GM12892 (cell line): ENCODE results near the gene IMPACT.

ENCODE experiments used
- DNase-seq: peaks from one replicate; pipeline ENCODE4 v3.0.0; 2011; ENCODE audit not compliant: insufficient read length
- FAIRE-seq: peaks from 2 replicates; lab custom pipeline; 2011; peaks lifted over from hg19 to GRCh38; lab: Jason Lieb, UNC
- POLR2A ChIP-seq: IDR thresholded peaks from 2 replicates; pipeline ENCODE4 v1.6.1; 2011; ENCODE audit warnings: low read depth, low read length, control low read depth
- POLR2AphosphoS5 ChIP-seq: IDR thresholded peaks from 2 replicates; pipeline ENCODE4 v1.6.1; 2011; ENCODE audit warnings: low read depth, low read length, control low read depth
- TAF1 ChIP-seq: IDR thresholded peaks from 2 replicates; pipeline ENCODE4 v1.6.1; 2011; ENCODE audit warnings: low read depth, mild to moderate bottlenecking, control low read depth, low read length, borderline replicate concordance

IMPACT gene

DNA sequence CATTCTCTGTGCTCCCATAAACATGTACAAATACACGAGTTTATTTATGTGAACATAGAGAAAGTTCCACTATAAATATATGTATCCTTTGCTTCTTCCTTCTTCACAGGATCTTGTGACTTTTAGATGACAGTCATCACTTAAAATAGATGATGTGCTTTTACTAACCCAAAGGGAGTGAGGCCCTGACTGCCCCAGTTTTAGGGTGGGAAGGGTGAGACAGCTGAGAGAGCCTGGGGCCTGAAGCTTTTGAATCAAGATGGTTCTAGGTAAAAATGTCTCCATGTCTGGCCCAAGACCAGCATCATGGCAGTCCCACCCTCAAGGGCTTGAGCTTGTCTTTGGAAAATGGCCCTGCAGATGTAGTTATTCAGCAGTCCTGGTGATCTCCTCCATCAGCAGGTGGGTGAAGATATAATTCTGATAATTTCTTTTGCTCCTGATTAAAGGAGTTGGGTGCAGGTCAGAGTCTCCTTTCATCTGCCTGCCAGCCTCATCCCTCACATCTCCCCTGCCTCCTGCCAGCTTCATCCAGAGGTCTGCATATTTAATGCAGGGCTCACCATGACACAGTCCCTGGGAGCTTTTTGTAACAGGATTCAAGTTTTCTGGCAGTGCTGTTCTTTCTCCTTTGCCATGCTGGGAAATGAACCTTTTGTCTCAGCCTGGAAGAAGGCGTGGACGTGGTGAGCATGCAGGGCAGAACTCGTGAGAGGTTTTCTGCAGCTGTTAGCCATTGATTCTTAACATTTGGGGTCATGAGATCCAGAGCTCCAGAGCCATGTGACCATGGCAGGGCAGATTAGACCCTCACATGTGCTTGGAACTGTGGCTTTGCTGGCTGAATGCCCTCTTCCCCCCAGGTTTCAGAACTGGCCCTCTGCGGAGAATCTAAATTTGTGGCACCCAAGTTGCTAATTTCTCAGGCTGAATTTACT is 36.6 kb downstream of the IMPACT start:
- FAIRE-seq (no peak), DNase-seq (no peak)
- TF ChIP-seq POLR2A, result no peak
- no peak for TF ChIP-seq POLR2AphosphoS5
- no peak for TF ChIP-seq TAF1

DNA sequence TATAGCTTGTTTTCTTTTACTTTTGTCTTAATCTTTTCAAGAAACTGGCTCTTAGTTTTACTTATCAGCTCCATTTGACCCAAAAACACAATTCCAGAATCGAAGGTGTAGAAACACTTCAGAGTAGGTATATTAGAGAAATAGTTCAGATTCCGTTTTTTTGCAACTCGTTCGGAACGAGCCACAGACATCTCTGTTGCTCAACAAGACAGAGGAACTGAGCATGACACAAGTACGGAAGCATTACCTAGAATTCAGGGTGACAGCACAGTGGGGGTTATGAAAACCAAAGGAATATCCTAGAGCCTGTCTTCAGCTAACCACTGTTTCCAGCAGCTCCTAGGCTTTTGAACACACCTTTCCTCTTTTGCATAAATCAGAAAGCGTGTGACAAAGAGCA is 39.0 kb downstream of the IMPACT start:
- FAIRE-seq, result no peak
- TF ChIP-seq TAF1 (no peak), POLR2AphosphoS5 (no peak), POLR2A (no peak)
- no peak for DNase-seq

DNA sequence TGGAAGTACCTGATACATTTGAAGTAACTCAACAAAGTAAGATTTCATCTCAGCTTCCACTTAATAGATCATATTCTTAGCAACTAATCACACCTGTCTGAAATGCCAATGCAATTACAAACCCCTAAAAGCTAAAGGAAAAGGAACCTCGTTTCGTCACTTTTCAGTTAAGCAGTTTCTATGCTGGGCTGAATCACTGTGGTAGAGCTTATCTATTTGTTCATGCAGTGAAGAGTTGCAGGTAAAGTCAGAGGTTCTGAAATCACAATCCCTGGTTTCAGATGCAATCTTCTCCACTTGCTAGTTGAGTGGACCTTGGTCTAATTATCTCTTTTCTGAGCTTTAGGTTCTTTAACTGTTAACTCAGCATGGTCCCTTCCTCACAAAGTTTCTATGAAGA is 40.3 kb downstream of the IMPACT start:
- FAIRE-seq, result no peak
- DNase-seq, result no peak
- TF ChIP-seq POLR2A (no peak), TAF1 (no peak)

DNA sequence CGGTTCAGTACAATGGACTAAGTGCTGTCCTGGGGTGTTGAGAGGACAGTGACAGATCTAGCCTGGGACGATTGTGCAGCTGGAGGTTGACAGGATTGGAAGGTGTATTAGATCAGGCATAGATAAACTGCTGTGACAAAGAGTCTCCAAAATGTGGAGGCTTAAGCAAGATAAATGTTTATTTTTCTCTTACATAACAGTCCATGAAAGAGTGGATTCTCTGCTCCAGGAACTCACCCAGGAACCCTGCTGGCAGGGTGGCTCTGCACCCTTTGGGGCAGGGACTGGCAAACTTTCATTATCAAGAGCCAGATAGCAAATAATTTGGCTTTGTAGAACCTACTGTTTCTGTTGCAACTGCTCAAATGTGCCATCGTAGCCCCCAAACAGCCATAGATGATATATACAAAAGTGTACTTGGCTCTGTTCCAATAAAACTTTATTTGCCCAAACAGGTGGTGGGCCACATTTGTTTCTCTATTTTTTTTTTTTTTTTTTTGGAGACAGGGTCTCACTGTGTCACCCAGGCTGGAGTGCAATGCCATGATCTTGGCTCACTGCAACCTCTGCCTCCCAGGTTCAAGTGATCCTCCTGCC is 43.6 kb downstream of the IMPACT start:
- TF ChIP-seq POLR2AphosphoS5 (no peak), POLR2A (no peak), TAF1 (no peak)
- DNase-seq (no peak), FAIRE-seq (no peak)

DNA sequence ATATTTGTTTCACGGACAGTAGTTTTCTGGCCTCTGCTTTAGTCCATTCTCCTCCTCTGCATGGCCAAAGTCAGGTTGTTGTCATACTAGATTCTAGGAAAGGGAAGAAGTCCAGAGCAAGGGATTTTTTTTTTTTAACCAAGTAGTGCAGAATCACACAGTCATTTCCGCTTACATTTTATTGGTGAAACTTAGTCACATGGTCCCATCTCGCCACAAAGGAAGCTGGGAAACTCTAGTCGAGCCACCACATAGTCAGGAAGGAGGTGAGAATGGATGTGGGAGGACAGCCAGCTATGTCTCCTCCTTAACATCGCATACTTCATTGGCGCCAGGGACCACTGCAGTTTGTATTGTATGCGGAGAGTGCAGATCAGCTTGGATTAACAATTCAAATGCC is 44.3 kb downstream of the IMPACT start:
- DNase-seq (no peak), FAIRE-seq (no peak)
- no peak for TF ChIP-seq POLR2AphosphoS5
- no peak for TF ChIP-seq POLR2A
- TF ChIP-seq TAF1, result no peak

DNA sequence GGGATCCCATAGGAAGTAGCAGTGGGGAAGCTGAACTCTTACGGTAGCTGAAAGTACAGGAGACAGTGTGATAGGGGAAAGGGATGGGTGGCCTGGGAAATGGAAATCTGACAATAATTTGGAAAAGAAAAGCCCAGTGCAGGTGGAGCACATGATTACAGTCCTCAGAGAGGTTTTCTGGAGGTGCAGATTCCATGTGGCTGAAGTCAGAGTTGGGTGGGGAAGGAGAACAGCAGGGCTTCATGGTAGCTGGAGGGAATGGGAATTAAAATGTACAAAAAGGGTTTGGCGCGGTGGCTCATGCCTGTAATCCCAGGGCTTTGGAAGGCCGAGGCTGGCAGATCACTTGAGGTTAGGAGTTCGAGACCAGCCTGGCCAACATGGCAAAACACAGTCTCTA is 46.1 kb downstream of the IMPACT start:
- no peak for TF ChIP-seq TAF1
- no peak for TF ChIP-seq POLR2AphosphoS5
- TF ChIP-seq POLR2A, result no peak
- FAIRE-seq, result no peak

DNA sequence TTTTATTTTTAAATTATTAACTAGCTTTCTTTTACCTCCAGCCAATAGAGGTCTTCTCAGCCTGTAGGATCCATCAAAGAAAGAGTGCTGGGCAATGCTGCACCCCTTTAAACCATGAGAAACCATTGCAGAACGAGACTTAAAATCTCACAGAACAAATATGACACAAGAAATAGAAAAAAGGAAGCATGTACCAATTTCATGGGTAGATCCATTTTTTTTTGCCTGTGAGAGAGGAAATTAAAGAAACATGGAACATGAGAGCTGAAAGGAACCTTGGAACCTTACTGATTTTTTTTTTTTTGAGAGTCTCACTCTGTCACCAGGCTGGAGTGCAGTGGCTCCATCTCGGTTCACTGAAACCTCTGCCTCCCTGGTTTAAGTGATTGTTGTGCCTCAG is 47.9 kb downstream of the IMPACT start:
- no peak for DNase-seq
- no peak for FAIRE-seq
- TF ChIP-seq POLR2AphosphoS5 (no peak), TAF1 (no peak), POLR2A (no peak)

More for the DNA sequence above, 46.1 kb downstream of the IMPACT start:
- no peak for DNase-seq

DNA sequence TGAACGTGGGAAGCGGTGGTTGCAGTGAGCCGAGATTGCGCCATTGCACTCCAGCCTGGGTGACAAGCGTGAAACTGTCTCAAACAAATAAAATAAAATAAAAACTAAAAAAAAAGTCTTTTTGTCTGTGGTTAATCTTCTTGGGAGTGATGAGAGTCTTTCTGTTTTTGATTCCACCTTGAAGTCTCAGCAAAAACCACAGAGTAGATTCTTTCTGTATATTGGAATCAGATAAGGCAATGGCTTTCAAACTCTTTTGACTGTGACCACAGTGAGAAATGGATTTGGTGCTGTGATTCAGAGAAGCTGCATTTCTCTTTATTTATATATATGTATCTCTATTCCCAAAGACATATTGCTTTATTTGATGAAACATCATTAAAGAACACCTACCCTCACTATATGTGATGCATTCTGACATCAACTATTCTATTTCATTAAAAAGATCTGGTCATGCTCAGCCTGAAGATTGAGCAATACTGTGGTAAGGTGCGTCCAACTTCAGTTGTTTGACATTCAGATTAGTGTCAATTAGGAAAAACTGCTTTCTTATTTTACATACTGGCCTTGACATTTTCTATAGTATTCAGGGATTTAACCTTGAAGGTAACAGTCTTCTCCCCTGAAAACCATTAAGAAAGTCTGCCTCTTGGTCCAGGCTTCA is 49.6 kb downstream of the IMPACT start:
- no peak for FAIRE-seq
- no peak for DNase-seq

DNA sequence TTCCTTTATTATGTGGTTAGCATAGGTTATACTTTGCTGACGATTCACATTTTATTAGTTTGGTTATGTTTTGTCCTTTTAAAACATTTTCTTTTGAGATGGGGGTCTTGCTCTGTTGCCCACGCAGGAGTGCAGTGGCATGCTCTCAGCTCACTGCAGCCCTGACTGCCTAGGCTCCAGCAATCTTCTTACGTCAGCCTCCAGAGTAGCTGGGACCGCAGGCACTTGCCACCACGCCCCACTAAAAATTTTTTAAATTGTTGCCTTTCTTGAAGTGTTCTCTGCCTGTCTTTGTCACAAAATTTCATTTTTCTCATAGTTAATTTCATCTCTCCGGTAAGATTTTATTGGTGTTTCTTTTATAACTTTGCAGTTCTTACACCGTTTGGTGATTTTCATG is 52.9 kb downstream of the IMPACT start:
- FAIRE-seq (no peak), DNase-seq (no peak)
- TF ChIP-seq POLR2AphosphoS5 (no peak), POLR2A (no peak), TAF1 (no peak)

More for the DNA sequence above, 49.6 kb downstream of the IMPACT start:
- TF ChIP-seq POLR2A, result no peak
- TF ChIP-seq POLR2AphosphoS5, result no peak
- no peak for TF ChIP-seq TAF1

DNA sequence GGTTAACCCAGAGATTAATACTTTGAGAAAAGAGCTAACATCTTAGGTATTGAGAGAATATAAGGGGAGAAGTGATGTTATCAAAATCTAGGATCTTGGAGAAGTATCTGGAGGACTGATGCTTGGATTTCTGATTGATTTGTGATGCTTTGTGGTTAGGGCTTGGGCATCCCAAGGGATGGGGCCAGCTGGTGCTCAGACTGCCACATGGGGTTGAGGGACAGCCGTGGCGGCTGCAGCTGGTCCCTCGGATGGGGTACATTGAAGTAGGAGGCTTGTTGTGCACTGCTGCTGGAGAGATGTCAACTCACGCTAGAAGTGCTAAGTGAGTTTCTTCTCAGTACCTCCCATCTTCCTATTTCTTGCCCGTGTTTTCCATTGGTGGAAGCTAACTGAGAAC is 56.4 kb downstream of the IMPACT start:
- DNase-seq, result no peak
- FAIRE-seq, result no peak

DNA sequence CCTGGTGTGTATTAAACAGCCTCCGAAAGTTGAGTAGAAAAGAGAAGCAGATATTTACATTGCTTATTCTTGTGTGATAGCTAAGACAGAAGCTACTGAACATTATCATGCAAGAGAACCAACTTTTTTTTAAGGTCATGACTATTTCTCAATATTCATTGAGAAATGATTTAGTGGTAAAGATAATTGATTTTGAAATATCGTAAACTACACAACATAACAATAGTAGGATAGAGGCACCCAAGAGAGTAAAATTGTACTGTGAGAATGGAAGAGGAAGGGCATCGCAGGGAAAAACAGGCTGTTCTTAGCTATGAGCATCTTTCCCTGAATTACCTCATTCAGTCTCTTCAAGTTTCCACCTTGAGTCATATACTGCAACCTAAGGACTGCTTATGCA is 59.2 kb downstream of the IMPACT start:
- DNase-seq (no peak), FAIRE-seq (no peak)

More for the DNA sequence above, 56.4 kb downstream of the IMPACT start:
- TF ChIP-seq TAF1 (no peak), POLR2A (no peak), POLR2AphosphoS5 (no peak)

DNA sequence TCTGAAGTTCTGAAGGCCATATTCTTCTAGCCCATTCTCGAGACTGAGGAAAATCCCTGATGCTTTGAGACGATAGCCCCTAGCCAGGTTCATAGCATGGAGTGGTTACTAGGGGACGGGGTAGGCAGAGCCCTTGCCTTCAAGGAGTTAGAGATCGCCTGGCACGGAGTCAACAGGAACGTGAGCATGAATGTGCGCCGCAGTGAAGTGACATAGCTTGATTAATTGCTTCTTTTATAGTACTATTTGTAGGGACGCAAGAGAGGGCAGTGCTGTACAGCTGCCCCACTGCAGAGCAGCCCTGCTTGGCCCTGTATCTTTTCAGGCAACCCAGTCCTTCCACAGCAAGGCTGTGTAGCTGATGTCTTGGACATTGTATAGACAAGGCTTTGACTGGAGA is 60.2 kb downstream of the IMPACT start:
- DNase-seq (no peak), FAIRE-seq (no peak)
- TF ChIP-seq POLR2AphosphoS5 (no peak), POLR2A (no peak), TAF1 (no peak)

More for the DNA sequence above, 59.2 kb downstream of the IMPACT start:
- no peak for TF ChIP-seq TAF1
- TF ChIP-seq POLR2A, result no peak
- TF ChIP-seq POLR2AphosphoS5, result no peak
